CD4-positive, alpha-beta T cell treated with Interleukin-17A for 1 hour (primary cell): ENCODE data around the gene COLEC12.

ENCODE experiments used
- DNase-seq: peaks from one replicate; pipeline ENCODE4 v3.0.0-alpha.2; 2020

Gene COLEC12

DNA sequence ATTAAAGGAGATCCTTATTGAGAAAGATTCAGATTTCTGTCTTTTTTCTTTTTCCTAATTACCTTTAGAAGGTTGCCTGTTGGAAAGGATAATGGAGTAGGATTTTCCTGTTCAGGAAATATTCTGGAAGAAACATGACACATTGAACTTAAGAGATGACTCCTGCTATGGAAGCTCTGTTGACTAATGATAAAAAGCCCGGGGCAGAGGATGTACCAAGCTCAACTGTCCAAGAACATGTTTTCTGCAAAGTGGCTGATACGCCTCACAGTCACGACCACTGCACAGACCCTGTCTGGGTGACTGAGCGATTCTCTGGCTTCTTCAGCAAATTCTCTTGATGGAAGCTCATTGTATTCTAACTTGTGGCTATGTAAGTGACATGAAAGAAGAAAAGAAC lies 146.5 kb downstream of the COLEC12 start:
- no peak for DNase-seq

DNA sequence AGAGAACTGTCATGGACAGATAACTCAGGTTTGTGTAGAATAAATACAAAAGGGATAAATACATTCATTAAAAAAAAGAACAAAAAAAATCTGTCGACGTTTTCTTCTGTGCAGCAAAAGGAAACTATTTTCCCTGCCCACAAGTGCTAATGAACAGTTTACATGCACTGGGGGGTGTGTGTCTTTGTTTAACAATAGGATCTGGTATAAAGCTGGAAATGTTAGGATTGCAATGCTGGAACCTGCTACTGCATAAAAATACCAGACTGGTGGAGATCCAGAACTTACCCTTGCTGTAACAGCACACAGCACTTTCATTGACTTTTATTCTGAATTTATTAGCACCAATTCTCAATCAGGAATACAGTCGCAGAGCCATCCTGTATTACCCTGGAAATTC lies 148.1 kb downstream of the COLEC12 start:
- no peak for DNase-seq

GRCh38 chr18:350953-351572 lies 149.4 kb downstream of the COLEC12 start:
- DNase-seq, result no peak

- no peak for DNase-seq
Measured at GRCh38 chr18:346600-346999, 153.9 kb downstream of the COLEC12 start.

DNA sequence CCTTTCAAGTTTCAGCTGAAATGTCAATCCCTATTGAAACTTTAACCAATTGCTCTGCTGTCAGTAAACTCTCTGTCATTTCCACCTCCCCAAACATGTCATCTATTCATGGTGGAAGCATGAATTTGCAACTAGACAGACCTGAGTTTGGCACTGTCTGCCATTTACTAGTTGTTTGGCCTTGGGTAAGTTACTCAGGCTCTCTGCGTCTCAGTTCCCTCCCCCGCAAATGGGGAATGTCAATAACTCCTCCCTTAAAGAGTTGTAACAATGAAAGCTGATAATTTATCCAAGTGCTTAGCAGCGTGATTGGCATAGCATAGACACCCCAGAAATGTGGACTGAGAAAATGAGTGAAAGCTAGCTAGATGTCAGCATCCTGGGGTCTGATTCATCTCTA lies 159.4 kb downstream of the COLEC12 start:
- DNase-seq, result no peak

DNA sequence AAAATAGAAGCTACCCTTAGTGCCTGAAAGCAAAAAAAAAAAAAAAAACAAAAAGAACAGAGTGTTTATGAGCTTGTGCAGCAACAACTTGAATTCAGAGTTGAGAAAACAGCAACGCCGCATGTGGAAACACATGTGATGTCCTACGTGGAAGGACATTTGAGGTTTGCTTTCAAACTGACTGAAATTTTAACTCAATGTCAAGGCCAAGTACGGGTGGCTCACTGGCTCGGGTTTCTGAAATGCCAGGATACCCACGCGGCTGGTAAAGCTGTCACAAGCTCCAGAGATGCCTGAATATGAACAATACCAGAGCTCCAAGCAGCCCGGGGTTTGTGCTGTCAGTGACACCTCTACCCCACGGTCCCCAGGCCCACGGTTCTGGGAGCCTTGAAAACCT lies 160.5 kb downstream of the COLEC12 start:
- no peak for DNase-seq

DNA sequence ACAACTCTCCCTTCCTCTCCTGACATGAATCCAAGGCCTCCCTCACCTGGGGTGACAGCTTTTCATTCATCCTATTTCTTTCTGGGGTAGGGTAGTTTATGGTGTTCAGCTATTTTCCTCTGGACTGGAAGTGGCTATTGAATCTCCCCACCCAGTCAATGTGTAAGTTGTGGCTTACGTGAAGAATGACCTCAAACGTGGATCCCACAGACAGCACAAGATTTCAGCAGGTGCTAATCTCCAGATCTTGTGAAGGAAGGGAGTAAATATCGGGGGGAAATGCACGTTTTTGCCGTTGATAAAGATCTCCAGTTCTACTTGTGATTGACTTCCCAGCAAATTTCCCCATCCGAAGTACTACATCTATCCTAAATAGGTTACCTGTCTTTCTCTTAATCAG lies 161.3 kb downstream of the COLEC12 start:
- no peak for DNase-seq

DNA sequence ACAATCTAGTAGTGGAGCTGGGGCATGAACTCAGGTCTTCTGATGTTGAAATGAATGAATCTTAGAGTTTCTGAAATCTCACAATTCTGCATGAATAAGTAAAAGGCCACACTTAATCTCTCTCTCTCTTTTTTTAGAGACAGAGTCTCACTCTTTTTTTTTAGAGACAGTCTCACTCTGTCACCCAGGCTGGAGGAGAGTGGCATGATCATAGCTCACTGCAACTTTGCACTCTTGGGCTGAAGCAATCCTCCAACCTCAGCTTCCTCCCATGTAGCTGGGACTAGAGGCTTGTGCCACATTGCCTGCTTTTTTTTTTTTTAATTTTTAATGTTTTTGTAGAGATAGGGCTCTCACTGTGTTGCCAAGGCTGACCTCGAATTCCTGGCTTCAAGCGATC lies 163.8 kb downstream of the COLEC12 start:
- DNase-seq, result no peak

GRCh38 chr18:335733-336132 lies 164.8 kb downstream of the COLEC12 start:
- DNase-seq, result no peak

- no peak for DNase-seq
Measured at GRCh38 chr18:334575-335132, 165.8 kb downstream of the COLEC12 start.

GRCh38 chr18:332721-333510 lies 167.6 kb downstream of the COLEC12 start:
- DNase-seq, result no peak

GRCh38 chr18:332007-332406 lies 168.5 kb downstream of the COLEC12 start:
- DNase-seq, result no peak

GRCh38 chr18:331221-331821 lies 169.2 kb downstream of the COLEC12 start:
- DNase-seq, result no peak

DNA sequence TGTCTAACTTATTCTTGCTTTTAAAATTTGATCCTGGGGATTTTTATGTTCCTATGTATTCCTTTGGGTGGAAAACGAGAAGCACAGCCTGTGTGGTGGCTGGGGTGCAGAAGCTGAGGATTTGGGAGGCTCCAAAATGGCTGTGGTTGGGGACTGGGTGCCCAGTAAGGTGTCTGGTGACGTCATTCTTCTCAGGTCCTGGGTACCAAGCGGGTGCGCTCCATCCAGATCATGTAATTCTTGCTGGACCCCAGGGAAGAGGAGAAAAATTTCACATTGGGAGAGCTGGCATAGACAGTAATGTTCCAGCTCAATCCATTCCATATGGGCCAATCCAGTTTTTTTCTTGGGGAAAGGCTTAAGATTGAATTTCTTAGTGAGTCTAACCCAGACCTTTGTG lies 171.6 kb downstream of the COLEC12 start:
- DNase-seq, result no peak

- no peak for DNase-seq
Measured at GRCh38 chr18:326846-327245, 173.7 kb downstream of the COLEC12 start.

DNA sequence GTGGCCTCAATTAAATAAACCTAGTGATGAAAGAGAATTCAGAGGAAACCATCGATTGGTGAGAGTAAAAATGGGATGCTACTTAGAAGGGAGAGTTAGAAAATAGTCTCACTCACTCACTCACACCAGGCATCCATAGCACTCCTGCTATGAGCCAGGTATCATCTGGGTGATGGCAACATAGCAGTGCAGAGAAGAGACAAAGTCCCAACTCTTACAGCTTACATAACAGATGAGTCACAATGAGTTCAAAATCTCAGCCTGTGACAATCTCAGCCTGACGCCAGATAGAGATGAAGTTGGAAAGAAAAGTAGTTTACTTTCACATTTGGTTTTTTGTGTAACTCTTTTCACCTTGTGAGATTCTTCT lies 177.3 kb downstream of the COLEC12 start:
- DNase-seq, result no peak

DNA sequence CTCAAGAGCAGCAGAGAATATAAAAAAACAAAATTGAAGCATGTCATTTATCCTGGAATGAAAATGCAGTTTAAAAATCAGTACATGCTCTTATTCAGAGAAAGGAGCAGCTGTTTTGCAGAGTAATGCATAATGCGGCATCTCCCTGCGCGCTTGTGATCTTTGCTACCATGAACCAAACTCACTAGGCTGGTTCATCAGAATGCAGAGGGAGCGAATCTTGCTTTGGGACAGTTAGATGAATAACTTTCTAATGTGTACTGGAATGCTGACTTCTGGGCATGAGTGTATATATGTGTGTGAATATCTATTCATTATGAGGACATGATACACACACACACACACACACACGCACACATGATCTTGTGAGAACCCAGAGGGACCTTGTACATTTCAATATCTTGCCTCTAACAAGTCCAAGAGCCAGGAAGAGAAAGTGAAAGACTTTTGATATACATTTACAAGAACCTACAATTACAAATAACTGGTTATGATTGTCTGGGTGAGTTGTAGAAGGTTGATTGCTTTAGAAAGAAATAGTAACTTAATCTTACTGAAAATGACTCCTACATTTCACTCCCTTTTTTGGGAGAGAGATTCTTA lies 178.5 kb downstream of the COLEC12 start:
- no peak for DNase-seq

GRCh38 chr18:320155-320554 lies 180.3 kb downstream of the COLEC12 start:
- DNase-seq, result no peak

- DNase-seq, result no peak
Measured at GRCh38 chr18:319720-320119, 180.8 kb downstream of the COLEC12 start.

DNA sequence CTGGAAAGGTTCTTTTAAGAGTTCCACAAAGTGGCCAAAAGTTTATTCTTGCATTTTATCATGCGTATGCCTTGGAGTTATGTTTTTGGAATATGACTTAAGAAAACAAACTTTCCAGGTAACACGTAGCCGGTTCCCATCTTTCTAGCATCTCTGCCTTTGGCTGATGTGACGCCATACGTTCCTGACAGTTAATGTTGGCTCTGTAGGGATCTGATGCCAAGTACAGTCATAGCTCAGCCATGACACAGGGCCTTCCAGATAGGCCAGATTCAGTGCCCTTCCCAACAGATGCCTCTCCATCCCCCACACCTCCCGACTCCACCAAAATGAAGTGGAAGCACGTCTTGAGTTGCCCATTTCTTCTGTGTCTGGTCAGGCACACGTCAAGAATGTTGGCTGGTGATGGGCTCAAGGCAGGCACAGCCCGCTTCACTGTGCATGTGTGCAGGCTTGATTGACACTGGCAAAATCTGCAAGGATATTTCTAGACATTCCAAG lies 181.7 kb downstream of the COLEC12 start:
- DNase-seq, result no peak

GRCh38 chr18:317618-318017 lies 182.9 kb downstream of the COLEC12 start:
- DNase-seq, result no peak

GRCh38 chr18:316393-316792 lies 184.1 kb downstream of the COLEC12 start:
- DNase-seq, result no peak

DNA sequence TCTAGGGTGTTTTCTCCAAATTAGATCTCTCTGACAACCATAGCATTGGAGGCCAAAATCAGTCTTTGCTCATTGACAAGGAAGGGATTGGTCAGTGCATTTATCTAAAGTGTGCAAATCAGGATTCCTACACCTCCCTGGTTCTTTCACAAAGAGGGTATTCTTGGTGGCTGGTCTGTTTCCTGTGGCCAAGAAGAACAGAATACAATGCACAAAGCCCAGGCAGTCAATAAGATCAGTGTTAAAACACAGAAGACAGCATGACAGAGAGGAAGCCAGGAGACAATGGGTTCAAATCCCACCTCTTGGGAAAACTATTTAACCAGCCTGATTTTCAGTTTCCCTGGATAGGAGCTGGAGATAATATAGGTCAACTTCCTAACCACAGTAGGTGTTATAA lies 186.6 kb downstream of the COLEC12 start:
- no peak for DNase-seq

DNA sequence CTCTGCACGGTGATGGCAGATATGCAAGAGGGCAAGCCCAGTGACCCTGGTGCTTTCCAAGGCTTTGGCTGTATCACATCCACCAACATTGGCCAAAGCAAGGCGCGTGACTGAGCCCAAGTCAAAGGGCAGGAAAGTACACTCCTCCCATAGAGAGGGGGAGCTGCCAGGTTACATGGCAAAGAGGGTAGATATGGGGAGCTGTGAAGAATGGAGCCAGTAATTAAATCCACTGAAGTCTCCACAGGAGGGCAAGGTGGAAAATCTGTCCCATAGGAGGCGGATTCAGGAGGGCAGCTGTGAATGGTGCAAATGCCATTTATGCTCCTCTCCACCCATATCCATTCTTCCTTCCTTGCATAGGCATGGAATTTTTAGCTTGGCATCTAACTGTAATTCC lies 188.1 kb downstream of the COLEC12 start:
- DNase-seq, result no peak
